DOHH2 (cell line): ENCODE results near the gene LIN52.

Source experiments
- CTCF ChIP-seq: fragments of 200-600 bp; sonication (generic); IDR thresholded peaks from one replicate; pipeline ENCODE4 v1.5.1; 2014; ENCODE audit warnings: antibody characterized with exemption, mild to moderate bottlenecking, low read depth, low read length; ENCODE audit not compliant: poor library complexity, severe bottlenecking
- EZH2phosphoT487 ChIP-seq: fragments of 200-600 bp; sonication (generic); IDR thresholded peaks from 2 replicates; pipeline ENCODE4 v1.6.1; 2017; ENCODE audit warnings: borderline replicate concordance, mild to moderate bottlenecking, antibody characterized with exemption, low read length, moderate library complexity, mixed read lengths

DNA sequence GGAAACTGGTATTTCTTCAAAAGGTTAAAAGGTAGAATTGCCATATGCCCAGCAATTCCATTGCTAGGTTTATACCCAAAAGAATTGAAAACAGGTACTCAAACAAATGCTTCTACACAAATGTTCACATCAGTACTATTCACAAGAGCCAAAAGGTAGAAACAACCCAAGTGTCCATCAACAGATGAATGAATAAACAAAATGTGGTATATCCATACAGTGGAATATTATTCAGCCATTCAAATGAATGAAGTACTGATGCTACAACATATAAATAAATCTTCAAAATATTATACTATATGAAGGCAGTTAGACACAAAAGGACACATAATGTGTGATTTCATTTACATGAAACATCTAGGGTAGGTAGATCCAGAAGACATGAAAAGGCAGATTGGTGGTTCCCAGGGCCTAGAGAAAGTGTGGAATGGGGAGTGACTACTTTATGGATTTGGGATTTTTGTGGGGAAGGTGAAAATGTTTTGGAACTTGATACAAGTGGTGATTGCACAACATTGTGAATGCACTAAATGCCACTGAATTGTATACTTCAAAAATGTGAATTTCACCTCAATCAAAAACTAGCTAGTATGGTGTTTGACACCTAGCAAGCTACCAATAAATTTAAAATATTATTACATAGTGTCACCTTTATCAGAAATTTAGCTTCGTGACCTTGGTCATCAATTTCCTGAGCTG lies 41.7 kb downstream of the LIN52 start:
- no peak for TF ChIP-seq CTCF
- TF ChIP-seq EZH2phosphoT487, result no peak
